Keratinocyte (primary cell): ENCODE results near the gene CLEC2B. TPM values are rescaled to one million over a fixed set of nuclear protein-coding genes. Genes with fewer than 3 reads are reported as not detected.

Experiments
- DNase-seq: peaks from one replicate; pipeline ENCODE4 v3.0.0-alpha.2; 2011; ENCODE audit warnings: low read depth, missing footprints, low spot score
- FAIRE-seq: peaks from 2 replicates; lab custom pipeline; 2011; peaks lifted over from hg19 to GRCh38; lab: Jason Lieb, UNC
- H2AFZ ChIP-seq: 2 replicates; pipeline ENCODE4 v1.6.0; 2012; ENCODE audit warnings: low read length, control low read depth, inconsistent platforms; ENCODE audit not compliant: control insufficient read depth
- H3K27ac ChIP-seq: 2 replicates; pipeline ENCODE4 v1.5.1; 2011; ENCODE audit warnings: low read length; ENCODE audit not compliant: control insufficient read depth, insufficient read depth
- H3K27me3 ChIP-seq: 3 replicates; pipeline ENCODE4 v1.6.0; 2011; ENCODE audit warnings: low read length; ENCODE audit not compliant: control insufficient read depth, insufficient read depth; ENCODE audit errors: extremely low read depth
- H3K36me3 ChIP-seq, 2 experiments: 2 replicates in 1 of 2; 3 replicates in 1 of 2; pipeline ENCODE4 v1.5.1; 2011; ENCODE audit warnings: low read length in 2 of 2, mild to moderate bottlenecking in 1 of 2; ENCODE audit not compliant: control insufficient read depth in 2 of 2, insufficient read depth in 2 of 2; ENCODE audit errors: extremely low read depth in 1 of 2
- H3K4me1 ChIP-seq: 3 replicates; pipeline ENCODE4 v1.5.1; 2011; ENCODE audit warnings: low read length; ENCODE audit not compliant: control insufficient read depth, insufficient read depth; ENCODE audit errors: extremely low read depth
- H3K4me2 ChIP-seq: 3 replicates; pipeline ENCODE4 v1.6.0; 2011; ENCODE audit warnings: low read depth, low read length; ENCODE audit not compliant: control insufficient read depth, insufficient read depth; ENCODE audit errors: extremely low read depth
- H3K4me3 ChIP-seq, 3 experiments: fragments of 200-600 bp in 1 of 3; sonication (generic) in 1 of 3; 2 replicates in 2 of 3; 3 replicates in 1 of 3; pipeline ENCODE4 v1.5.1; 2011 to 2016; ENCODE audit warnings: low read length in 3 of 3, mild to moderate bottlenecking in 3 of 3, control low read depth in 2 of 3, inconsistent platforms in 1 of 3, low read depth in 1 of 3, mixed read lengths in 1 of 3, mixed run types in 1 of 3, moderate library complexity in 1 of 3; ENCODE audit not compliant: control insufficient read depth in 2 of 3, insufficient read depth in 2 of 3; ENCODE audit errors: extremely low read depth in 1 of 3
- H3K79me2 ChIP-seq: 2 replicates; pipeline ENCODE4 v1.6.0; 2012; ENCODE audit warnings: low read length; ENCODE audit not compliant: control insufficient read depth, insufficient read depth
- H3K9ac ChIP-seq: 3 replicates; pipeline ENCODE4 v1.6.0; 2011; ENCODE audit warnings: low read length; ENCODE audit not compliant: control insufficient read depth, insufficient read depth; ENCODE audit errors: extremely low read depth
- H3K9me1 ChIP-seq: 3 replicates; pipeline ENCODE4 v1.6.0; 2011; ENCODE audit warnings: low read length; ENCODE audit not compliant: control insufficient read depth, insufficient read depth; ENCODE audit errors: extremely low read depth
- H3K9me3 ChIP-seq: 2 replicates; pipeline ENCODE4 v1.5.1; 2012; ENCODE audit warnings: low read depth, low read length; ENCODE audit not compliant: control insufficient read depth
- H4K20me1 ChIP-seq: 3 replicates; pipeline ENCODE4 v1.6.0; 2011; ENCODE audit warnings: low read length; ENCODE audit not compliant: control insufficient read depth, insufficient read depth; ENCODE audit errors: extremely low read depth
- CTCF ChIP-seq, 3 experiments: IDR thresholded peaks in 1 of 3; conservative IDR thresholded peaks in 1 of 3; optimal IDR thresholded peaks in 1 of 3; 2 replicates in 2 of 3; 3 replicates in 1 of 3; pipeline versions ENCODE3 to v1.5.1; 2011; ENCODE audit warnings: low read length in 3 of 3, mild to moderate bottlenecking in 3 of 3, moderate library complexity in 2 of 3, control low read depth in 1 of 3, inconsistent platforms in 1 of 3; ENCODE audit not compliant: insufficient read depth in 2 of 3; ENCODE audit errors: extremely low read depth in 1 of 3
- EZH2 ChIP-seq: IDR thresholded peaks from one replicate; pipeline ENCODE4 v1.6.1; 2012; ENCODE audit warnings: inconsistent platforms, mild to moderate bottlenecking, low read length, moderate library complexity
- dilution Hi-C: fragments of 300-500 bp; cut with MboI; formaldehyde crosslinking; loops from one replicate; pipeline ENCODE4 v1.7.0; 2020; ENCODE audit warnings: low sequenced_read_pairs; ENCODE audit not compliant: extremely low pct_ligation_motif_present
- polyA plus RNA-seq, 5 experiments: library from polyadenylated mRNA; depleted of rRNA in 3 of 5; stranded (reverse) in 3 of 5; stranded (forward) in 1 of 5; unstranded in 1 of 5; fragments of >200 nt; gene quantifications; 1 replicate in 1 of 5; 2 replicates in 3 of 5; 3 replicates in 1 of 5; pipeline versions ENCODE4 v1.2.1 to v1.2.3, GENCODE V29; 2011 to 2012; ENCODE audit warnings: missing spikeins in 2 of 5, low read depth in 1 of 5, low replicate concordance in 1 of 5

Gene CLEC2B
- polyA plus RNA-seq, 1 donor (not counting 4 experiments of a cell fraction or from before 2014, with no cell fraction given): 31.3 TPM

DNA sequence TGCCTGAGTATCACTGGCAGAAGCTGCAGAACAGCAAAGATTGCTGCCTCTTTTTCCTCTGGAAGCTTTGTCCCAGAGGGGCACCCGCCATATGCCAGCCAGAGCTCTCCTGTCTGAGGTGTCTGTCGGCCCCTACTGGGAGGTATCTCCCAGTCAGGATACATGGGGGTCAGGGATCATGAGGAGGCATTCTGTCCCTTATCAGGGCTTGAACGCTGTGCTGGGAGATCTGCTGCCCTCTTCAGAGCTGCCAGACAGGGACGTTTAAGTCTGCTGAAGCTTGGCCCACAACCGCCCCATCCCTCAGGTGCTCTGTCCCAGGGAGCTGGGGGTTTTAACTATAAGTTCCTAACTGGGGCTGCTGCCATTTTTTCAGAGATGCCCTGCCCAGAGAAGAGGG lies 20.3 kb downstream of the CLEC2B start:
- TF ChIP-seq EZH2: no peak
- TF ChIP-seq CTCF (optimal IDR thresholded peaks at IDR 0.05 in 1 of 3, IDR thresholded peaks at IDR 0.05 in 1 of 3, conservative IDR thresholded peaks at IDR 0.05 in 1 of 3; ENCODE audit: extremely low read depth in 1 of 3, insufficient read depth in 2 of 3, low read length in 3 of 3): no peak
- no peaks in the 10 kb centered on the region for H3K4me1 ChIP-seq
- no peaks in the 10 kb centered on the region for H3K9me3 ChIP-seq
- FAIRE-seq (no peak), DNase-seq (no peak)
- no peaks in the 10 kb centered on the region for H3K79me2 ChIP-seq
- peaks cover 0 to 3% of the 10 kb centered on the region in 2 experiments for H3K36me3 ChIP-seq
- H3K9ac ChIP-seq: no peak overlapping the region
- no peak overlapping the region for H3K4me3 ChIP-seq
- dilution Hi-C loops: no loop called here
- no peak overlapping the region for H3K4me2 ChIP-seq
- H2AFZ ChIP-seq: no peak overlapping the region
- H3K9me1 ChIP-seq: no peaks in the 10 kb centered on the region
- H3K27ac ChIP-seq: no peak overlapping the region
- H3K27me3 ChIP-seq: no peaks in the 10 kb centered on the region
- no peaks in the 10 kb centered on the region for H4K20me1 ChIP-seq

- Histone ChIP-seq H3K27ac (no peak overlapping the region), H3K27me3 (no peaks in the 10 kb centered on the region), H3K36me3 (no peaks in the 10 kb centered on the region), H4K20me1 (no peaks in the 10 kb centered on the region), H3K9ac (no peak overlapping the region), H2AFZ (no peak overlapping the region), H3K4me3 (no peak overlapping the region), H3K4me1 (no peaks in the 10 kb centered on the region), H3K79me2 (no peaks in the 10 kb centered on the region), H3K9me1 (no peaks in the 10 kb centered on the region), H3K9me3 (no peaks in the 10 kb centered on the region), H3K4me2 (no peak overlapping the region)
- dilution Hi-C loops: no loop called here
- FAIRE-seq (no peak), DNase-seq (no peak)
- no peak for TF ChIP-seq EZH2
- TF ChIP-seq CTCF (optimal IDR thresholded peaks at IDR 0.05 in 1 of 3, IDR thresholded peaks at IDR 0.05 in 1 of 3, conservative IDR thresholded peaks at IDR 0.05 in 1 of 3; ENCODE audit: extremely low read depth in 1 of 3, insufficient read depth in 2 of 3, low read length in 3 of 3): no peak
Measured at GRCh38 chr12:9843407-9843806, 25.7 kb downstream of the CLEC2B start.
